ENCODE results near the gene NEK1. TPM values are rescaled to one million over a fixed set of nuclear protein-coding genes. Genes with fewer than 3 reads are reported as not detected.

Gene NEK1
- total and polyA plus RNA-seq, 3 donors from 2014 or later = 10.3 to 27.9 (median 25.5) TPM

- TF ChIP-seq, protein P1, sequence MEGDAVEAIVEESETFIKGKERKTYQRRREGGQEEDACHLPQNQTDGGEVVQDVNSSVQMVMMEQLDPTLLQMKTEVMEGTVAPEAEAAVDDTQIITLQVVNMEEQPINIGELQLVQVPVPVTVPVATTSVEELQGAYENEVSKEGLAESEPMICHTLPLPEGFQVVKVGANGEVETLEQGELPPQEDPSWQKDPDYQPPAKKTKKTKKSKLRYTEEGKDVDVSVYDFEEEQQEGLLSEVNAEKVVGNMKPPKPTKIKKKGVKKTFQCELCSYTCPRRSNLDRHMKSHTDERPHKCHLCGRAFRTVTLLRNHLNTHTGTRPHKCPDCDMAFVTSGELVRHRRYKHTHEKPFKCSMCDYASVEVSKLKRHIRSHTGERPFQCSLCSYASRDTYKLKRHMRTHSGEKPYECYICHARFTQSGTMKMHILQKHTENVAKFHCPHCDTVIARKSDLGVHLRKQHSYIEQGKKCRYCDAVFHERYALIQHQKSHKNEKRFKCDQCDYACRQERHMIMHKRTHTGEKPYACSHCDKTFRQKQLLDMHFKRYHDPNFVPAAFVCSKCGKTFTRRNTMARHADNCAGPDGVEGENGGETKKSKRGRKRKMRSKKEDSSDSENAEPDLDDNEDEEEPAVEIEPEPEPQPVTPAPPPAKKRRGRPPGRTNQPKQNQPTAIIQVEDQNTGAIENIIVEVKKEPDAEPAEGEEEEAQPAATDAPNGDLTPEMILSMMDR (IDR thresholded peaks at IDR 0.05) = no peak
- peak; percentile 14 for TF ChIP-seq POLR2A (IDR thresholded peaks at IDR 0.05)
- intact Hi-C loops (cut with DNase I; ENCODE audit: low total_unique reads) = no loop called here
- Histone ChIP-seq H3K4me3 (peak overlapping the region; percentile 44 to 62), H3K27me3 (no peaks in the 10 kb centered on the region), H3K9me3 (no peaks in the 10 kb centered on the region), H3K27ac (peak overlapping the region; percentile 79 to 85), H3K4me1 (peaks cover 17% of the 10 kb centered on the region), H3K36me3 (ENCODE audit: low read depth, missing control alignments) (no peaks in the 10 kb centered on the region)
- DNase-seq = peak; percentile 93
- 8 to 17% methylated on average over 14 of the region's 14 CpGs for WGBS, 2 donors
Measured at GRCh38 chr4:169659716-169660670, 47.6 kb upstream of the NEK1 start.

- no peaks in the 10 kb centered on the region for H3K9me3 ChIP-seq
- H3K4me1 ChIP-seq = peaks cover 13% of the 10 kb centered on the region
- 48 to 53% methylated on average over 6 of the region's 6 CpGs for WGBS, 2 donors
- TF ChIP-seq POLR2A (IDR thresholded peaks at IDR 0.05) = no peak
- TF ChIP-seq, protein P1 (IDR thresholded peaks at IDR 0.05) = no peak
- intact Hi-C loops (cut with DNase I; ENCODE audit: low total_unique reads) = no loop called here
- no peak overlapping the region for H3K4me3 ChIP-seq
- peak overlapping the region; percentile 79 to 85 for H3K27ac ChIP-seq
- no peak for DNase-seq
- no peaks in the 10 kb centered on the region for H3K27me3 ChIP-seq
- no peaks in the 10 kb centered on the region for H3K36me3 ChIP-seq (ENCODE audit: low read depth, missing control alignments)
Measured at GRCh38 chr4:169658975-169659715, 46.8 kb upstream of the NEK1 start.

DNA sequence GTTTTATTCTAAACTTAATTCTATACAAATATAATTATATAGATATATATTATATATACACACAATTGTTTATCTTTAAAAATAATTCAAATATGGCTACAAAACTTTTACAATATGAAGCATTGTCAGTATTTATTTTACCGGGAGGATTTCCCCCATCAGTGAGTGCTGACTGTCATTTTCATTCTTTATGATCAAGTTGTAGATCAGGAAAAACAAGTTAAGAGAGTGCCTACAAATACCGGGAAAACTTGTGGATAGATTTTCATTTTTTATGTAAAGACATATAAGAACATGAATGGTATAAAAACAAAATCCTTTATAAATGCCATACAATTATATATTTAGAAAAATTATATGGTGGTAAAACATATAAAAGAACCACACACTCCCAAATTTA, 45.8 kb upstream of the NEK1 start:
- no peak for TF ChIP-seq POLR2A (IDR thresholded peaks at IDR 0.05)
- TF ChIP-seq, protein P1 (IDR thresholded peaks at IDR 0.05) = no peak
- Histone ChIP-seq H3K27ac (no peak overlapping the region), H3K27me3 (no peaks in the 10 kb centered on the region), H3K4me1 (peaks cover 9% of the 10 kb centered on the region), H3K36me3 (ENCODE audit: low read depth, missing control alignments) (no peaks in the 10 kb centered on the region), H3K9me3 (no peaks in the 10 kb centered on the region), H3K4me3 (no peak overlapping the region)
- WGBS, 2 donors = 69 to 90% methylated on average over 2 of the region's 2 CpGs
- no peak for DNase-seq
- intact Hi-C loops (cut with DNase I; ENCODE audit: low total_unique reads) = no loop called here

- no peaks in the 10 kb centered on the region for H3K36me3 ChIP-seq (ENCODE audit: low read depth, missing control alignments)
- DNase-seq = no peak
- no peaks in the 10 kb centered on the region for H3K27me3 ChIP-seq
- no peaks in the 10 kb centered on the region for H3K9me3 ChIP-seq
- no peak for TF ChIP-seq POLR2A (IDR thresholded peaks at IDR 0.05)
- TF ChIP-seq, protein P1 (IDR thresholded peaks at IDR 0.05) = no peak
- WGBS, 2 donors = 85 to 89% methylated on average over 3 of the region's 3 CpGs
- no peak overlapping the region for H3K4me3 ChIP-seq
- H3K4me1 ChIP-seq = peaks cover 9% of the 10 kb centered on the region
- intact Hi-C loops (cut with DNase I; ENCODE audit: low total_unique reads) = no loop called here
- H3K27ac ChIP-seq = no peak overlapping the region
Measured at GRCh38 chr4:169657470-169658107, 45.2 kb upstream of the NEK1 start.

Data from testis (tissue), 3 donors.